Lung (tissue), 12 donors: Measurements from ENCODE around the gene TMEM125. TPM values are rescaled to one million over a fixed set of nuclear protein-coding genes. Genes with fewer than 3 reads are reported as not detected.

Source experiments
- ATAC-seq: fragments of 200-7000 bp; cut with Tn5 transposase; one replicate; pipeline ENCODE4 v1.9.1; 2020; ENCODE audit warnings: moderate number of reproducible peaks; ENCODE audit not compliant: insufficient read depth, low FRiP score
- DNase-seq, 3 donors: peaks; one replicate each; pipeline ENCODE4 v3.0.0-alpha.2; 2013 to 2017
- H3K27ac ChIP-seq, 2 donors: one replicate each; pipeline ENCODE4 v1.5.1; 2013; ENCODE audit warnings: mild to moderate bottlenecking in 2 of 2, moderate library complexity in 2 of 2, control low read depth in 1 of 2, inconsistent platforms in 1 of 2, low read depth in 1 of 2, low read length in 1 of 2
- H3K27me3 ChIP-seq, 3 donors: one replicate each; pipeline ENCODE4 v1.5.1; 2013; ENCODE audit warnings: low read length in 2 of 3; ENCODE audit not compliant: control insufficient read depth in 3 of 3, insufficient read depth in 3 of 3
- H3K36me3 ChIP-seq, 4 donors: one replicate each; pipeline ENCODE4 v1.5.1; 2013; ENCODE audit warnings: low read length in 4 of 4, mild to moderate bottlenecking in 1 of 4, moderate library complexity in 1 of 4; ENCODE audit not compliant: control insufficient read depth in 4 of 4, insufficient read depth in 4 of 4
- H3K4me1 ChIP-seq, 5 donors: one replicate each; pipeline ENCODE4 v1.5.1; 2013; ENCODE audit warnings: low read length in 5 of 5, mild to moderate bottlenecking in 2 of 5, moderate library complexity in 1 of 5; ENCODE audit not compliant: control insufficient read depth in 5 of 5, insufficient read depth in 5 of 5
- H3K4me3 ChIP-seq: one replicate; pipeline ENCODE4 v1.5.1; 2013; ENCODE audit warnings: mild to moderate bottlenecking, control low read depth, moderate library complexity
- H3K9ac ChIP-seq, 2 donors: one replicate each; pipeline ENCODE4 v1.5.1; 2013; ENCODE audit warnings: low read length in 2 of 2, control low read depth in 1 of 2; ENCODE audit not compliant: insufficient read depth in 1 of 2
- H3K9me3 ChIP-seq, 4 donors: one replicate each; pipeline ENCODE4 v1.5.1; 2013; ENCODE audit warnings: low read length in 3 of 4, mild to moderate bottlenecking in 1 of 4, moderate library complexity in 1 of 4; ENCODE audit not compliant: control insufficient read depth in 4 of 4, insufficient read depth in 3 of 4
- WGBS, 2 donors: extraction: QIAGEN DNeasy Blood & Tissue Kit; methylation state at CpG; one replicate each; pipeline ENCODE4 v1.1.7; 2013; 5-methylcytosine and 5-hydroxymethylcytosine counted together
- polyA plus RNA-seq, 2 donors: library from polyadenylated mRNA; stranded (reverse); fragments of 200-250 nt; gene quantifications; one replicate each; pipeline ENCODE4 v1.2.1, GENCODE V29; 2013
- total RNA-seq, 2 donors: library from RNA; depleted of rRNA in 1 of 2; stranded (reverse); fragments of >200 nt in 1 of 2; gene quantifications; one replicate each; pipeline ENCODE4 v1.2.1, GENCODE V29; 2014 to 2021
- TF ChIP-seq, protein P1 (sequence below): IDR thresholded peaks from 2 replicates; pipeline ENCODE4 v1.5.1; 2012; ENCODE audit warnings: mild to moderate bottlenecking; ENCODE audit errors: control extremely low read depth, extremely low read depth
- donor health status: control.
- donor health status: control.
- donor health status: Bipolar disorder and iron deficiency.
- donor health status: healthy.
- donor health status: DM: yes; HTN: yes; CAD: no.

TMEM125 gene
- total and polyA plus RNA-seq, 4 donors = 41.0 to 228 (median 114) TPM

GRCh38 chr1:43274804-43275180, 5.0 kb downstream of the TMEM125 start:
- ATAC-seq (no peak), DNase-seq (no peak)
- H3K9ac ChIP-seq = no peak overlapping the region
- peaks cover 0 to 4% (median 0%) of the 10 kb centered on the region in 4 donors for H3K9me3 ChIP-seq
- H3K27me3 ChIP-seq = no peaks in the 10 kb centered on the region
- no peak overlapping the region for H3K4me3 ChIP-seq
- H3K27ac ChIP-seq = peak overlapping the region in 1 of 2 donors; percentile 63
- peaks cover 0 to 23% (median 16%) of the 10 kb centered on the region in 5 donors for H3K4me1 ChIP-seq
- 77 to 89% methylated on average over 8 of the region's 8 CpGs for WGBS, 2 donors
- TF ChIP-seq, protein P1, sequence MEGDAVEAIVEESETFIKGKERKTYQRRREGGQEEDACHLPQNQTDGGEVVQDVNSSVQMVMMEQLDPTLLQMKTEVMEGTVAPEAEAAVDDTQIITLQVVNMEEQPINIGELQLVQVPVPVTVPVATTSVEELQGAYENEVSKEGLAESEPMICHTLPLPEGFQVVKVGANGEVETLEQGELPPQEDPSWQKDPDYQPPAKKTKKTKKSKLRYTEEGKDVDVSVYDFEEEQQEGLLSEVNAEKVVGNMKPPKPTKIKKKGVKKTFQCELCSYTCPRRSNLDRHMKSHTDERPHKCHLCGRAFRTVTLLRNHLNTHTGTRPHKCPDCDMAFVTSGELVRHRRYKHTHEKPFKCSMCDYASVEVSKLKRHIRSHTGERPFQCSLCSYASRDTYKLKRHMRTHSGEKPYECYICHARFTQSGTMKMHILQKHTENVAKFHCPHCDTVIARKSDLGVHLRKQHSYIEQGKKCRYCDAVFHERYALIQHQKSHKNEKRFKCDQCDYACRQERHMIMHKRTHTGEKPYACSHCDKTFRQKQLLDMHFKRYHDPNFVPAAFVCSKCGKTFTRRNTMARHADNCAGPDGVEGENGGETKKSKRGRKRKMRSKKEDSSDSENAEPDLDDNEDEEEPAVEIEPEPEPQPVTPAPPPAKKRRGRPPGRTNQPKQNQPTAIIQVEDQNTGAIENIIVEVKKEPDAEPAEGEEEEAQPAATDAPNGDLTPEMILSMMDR = no peak
- peaks cover 0 to 3% (median 0%) of the 10 kb centered on the region in 4 donors for H3K36me3 ChIP-seq

- no peak for ATAC-seq
- TF ChIP-seq, protein P1 = no peak
- H3K27me3 ChIP-seq = no peaks in the 10 kb centered on the region
- DNase-seq = no peak
- H3K9ac ChIP-seq = no peak overlapping the region
- peaks cover 0 to 3% (median 0%) of the 10 kb centered on the region in 4 donors for H3K36me3 ChIP-seq
- WGBS, 2 donors = 80 to 94% methylated on average over 12 of the region's 12 CpGs
- peaks cover 0 to 19% (median 13%) of the 10 kb centered on the region in 5 donors for H3K4me1 ChIP-seq
- H3K4me3 ChIP-seq = no peak overlapping the region
- H3K27ac ChIP-seq = no peak overlapping the region
- H3K9me3 ChIP-seq = peaks cover 0 to 4% (median 0%) of the 10 kb centered on the region in 4 donors
Measured at GRCh38 chr1:43275826-43276620, 6.2 kb downstream of the TMEM125 start.

DNA sequence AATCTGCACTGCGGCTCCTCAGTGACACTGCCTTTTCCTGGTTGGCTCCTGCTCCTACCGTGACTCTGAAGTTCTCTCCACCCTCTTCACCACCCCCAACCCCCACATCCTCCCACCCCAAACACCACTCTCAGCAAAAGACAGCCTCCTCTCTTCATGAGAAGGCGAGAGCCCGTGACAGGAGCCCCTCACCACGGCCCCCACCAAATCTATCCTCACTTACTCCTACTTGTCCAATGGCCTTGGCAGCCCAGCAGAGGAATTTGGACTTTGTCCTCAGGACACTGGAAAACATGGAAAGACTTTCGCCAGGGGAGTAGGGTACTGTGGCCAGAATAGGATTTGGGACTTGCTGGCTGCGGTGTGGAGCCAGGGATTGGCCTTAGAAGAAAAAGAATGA, 6.9 kb downstream of the TMEM125 start:
- no peak overlapping the region for H3K27ac ChIP-seq
- H3K9ac ChIP-seq = no peak overlapping the region
- ATAC-seq (no peak), DNase-seq (peak; percentile 39 to 58 (median 40))
- TF ChIP-seq, protein P1 = no peak
- H3K27me3 ChIP-seq = no peaks in the 10 kb centered on the region
- H3K4me3 ChIP-seq = no peak overlapping the region
- H3K4me1 ChIP-seq = peaks cover 0 to 16% (median 13%) of the 10 kb centered on the region in 5 donors
- peaks cover 0 to 3% (median 0%) of the 10 kb centered on the region in 4 donors for H3K36me3 ChIP-seq
- WGBS, 2 donors = 68 to 71% methylated on average over 7 of the region's 7 CpGs
- peaks cover 0 to 4% (median 0%) of the 10 kb centered on the region in 4 donors for H3K9me3 ChIP-seq
